WTC11 (cell line): ENCODE results near the gene USP21.

Source experiments
- NFYB ChIP-seq: sonication (generic); formaldehyde crosslinking; conservative IDR thresholded peaks from 2 replicates; pipeline ENCODE4 v1.8.0; 2022; ENCODE audit warnings: low read depth, missing genetic modification reagents
- ZNF138 ChIP-seq: sonication (generic); formaldehyde crosslinking; conservative IDR thresholded peaks from 2 replicates; pipeline ENCODE4 v1.8.1; 2022; ENCODE audit warnings: mild to moderate bottlenecking, moderate library complexity, missing genetic modification reagents
- TF ChIP-seq, protein P1 (sequence below): fragments of 200-600 bp; IDR thresholded peaks from 2 replicates; pipeline ENCODE4 v1.8.0; 2022; ENCODE audit warnings: antibody characterized with exemption

DNA sequence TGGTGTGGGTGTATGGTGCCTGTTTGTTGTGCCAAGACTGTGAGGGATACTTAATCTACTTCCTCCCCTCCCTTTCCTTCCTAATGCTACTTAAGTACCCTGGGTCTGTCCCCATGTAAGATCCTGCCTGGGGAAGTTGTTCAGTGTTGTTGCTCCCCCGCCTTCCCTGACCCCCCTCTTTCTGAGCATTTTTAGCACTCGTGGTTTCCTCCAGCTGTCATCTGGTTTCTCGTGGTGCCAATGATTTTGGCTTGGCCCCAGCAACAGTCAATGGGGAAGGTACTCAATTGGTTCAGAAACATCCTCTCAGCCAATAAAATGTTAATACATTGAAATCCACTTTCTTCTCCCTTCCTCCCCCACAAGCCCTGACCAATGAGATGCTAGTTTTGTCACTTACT lies 26.0 kb downstream of the USP21 start:
- TF ChIP-seq, protein P1, sequence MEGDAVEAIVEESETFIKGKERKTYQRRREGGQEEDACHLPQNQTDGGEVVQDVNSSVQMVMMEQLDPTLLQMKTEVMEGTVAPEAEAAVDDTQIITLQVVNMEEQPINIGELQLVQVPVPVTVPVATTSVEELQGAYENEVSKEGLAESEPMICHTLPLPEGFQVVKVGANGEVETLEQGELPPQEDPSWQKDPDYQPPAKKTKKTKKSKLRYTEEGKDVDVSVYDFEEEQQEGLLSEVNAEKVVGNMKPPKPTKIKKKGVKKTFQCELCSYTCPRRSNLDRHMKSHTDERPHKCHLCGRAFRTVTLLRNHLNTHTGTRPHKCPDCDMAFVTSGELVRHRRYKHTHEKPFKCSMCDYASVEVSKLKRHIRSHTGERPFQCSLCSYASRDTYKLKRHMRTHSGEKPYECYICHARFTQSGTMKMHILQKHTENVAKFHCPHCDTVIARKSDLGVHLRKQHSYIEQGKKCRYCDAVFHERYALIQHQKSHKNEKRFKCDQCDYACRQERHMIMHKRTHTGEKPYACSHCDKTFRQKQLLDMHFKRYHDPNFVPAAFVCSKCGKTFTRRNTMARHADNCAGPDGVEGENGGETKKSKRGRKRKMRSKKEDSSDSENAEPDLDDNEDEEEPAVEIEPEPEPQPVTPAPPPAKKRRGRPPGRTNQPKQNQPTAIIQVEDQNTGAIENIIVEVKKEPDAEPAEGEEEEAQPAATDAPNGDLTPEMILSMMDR: no peak
- no peak for TF ChIP-seq ZNF138 (CRISPR knock-in tag)
- no peak for TF ChIP-seq NFYB (CRISPR knock-in tag)
